Fibroblast of lung (primary cell): ENCODE results near the gene COX10.

Source experiments
- EZH2 ChIP-seq: IDR thresholded peaks from 2 replicates; pipeline ENCODE4 v1.5.1; 2012; ENCODE audit warnings: low read length, control low read depth, mild to moderate bottlenecking; ENCODE audit errors: missing control alignments
- TF ChIP-seq, protein P1 (sequence below), 2 donors: IDR thresholded peaks in 1 of 2; conservative IDR thresholded peaks in 1 of 2; 1 replicate in 1 of 2; 2 replicates in 1 of 2; pipeline ENCODE4 v1.5.1; 2011 to 2012; ENCODE audit warnings: low read length in 2 of 2, control low read depth in 1 of 2, inconsistent platforms in 1 of 2, low read depth in 1 of 2, mild to moderate bottlenecking in 1 of 2

DNA sequence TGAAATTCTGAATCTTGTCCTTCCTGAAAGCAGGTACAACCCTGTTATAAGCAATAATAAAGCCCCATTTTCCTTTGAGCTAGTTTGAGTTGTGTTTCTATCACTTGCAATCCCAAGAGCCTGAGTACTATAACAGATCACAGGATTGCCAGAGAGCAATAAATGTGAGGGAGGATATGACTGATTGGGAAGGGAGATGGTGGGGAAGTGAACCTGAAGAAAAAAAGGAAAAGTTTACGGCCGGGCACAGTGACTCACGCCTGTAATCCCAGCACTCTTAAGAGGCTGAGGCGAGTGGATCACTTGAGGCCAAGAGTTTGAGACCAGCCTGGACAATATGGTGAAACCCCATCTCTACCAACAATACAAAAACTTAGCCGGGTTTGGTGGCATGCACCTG lies 80.4 kb downstream of the COX10 start:
- TF ChIP-seq, protein P1, sequence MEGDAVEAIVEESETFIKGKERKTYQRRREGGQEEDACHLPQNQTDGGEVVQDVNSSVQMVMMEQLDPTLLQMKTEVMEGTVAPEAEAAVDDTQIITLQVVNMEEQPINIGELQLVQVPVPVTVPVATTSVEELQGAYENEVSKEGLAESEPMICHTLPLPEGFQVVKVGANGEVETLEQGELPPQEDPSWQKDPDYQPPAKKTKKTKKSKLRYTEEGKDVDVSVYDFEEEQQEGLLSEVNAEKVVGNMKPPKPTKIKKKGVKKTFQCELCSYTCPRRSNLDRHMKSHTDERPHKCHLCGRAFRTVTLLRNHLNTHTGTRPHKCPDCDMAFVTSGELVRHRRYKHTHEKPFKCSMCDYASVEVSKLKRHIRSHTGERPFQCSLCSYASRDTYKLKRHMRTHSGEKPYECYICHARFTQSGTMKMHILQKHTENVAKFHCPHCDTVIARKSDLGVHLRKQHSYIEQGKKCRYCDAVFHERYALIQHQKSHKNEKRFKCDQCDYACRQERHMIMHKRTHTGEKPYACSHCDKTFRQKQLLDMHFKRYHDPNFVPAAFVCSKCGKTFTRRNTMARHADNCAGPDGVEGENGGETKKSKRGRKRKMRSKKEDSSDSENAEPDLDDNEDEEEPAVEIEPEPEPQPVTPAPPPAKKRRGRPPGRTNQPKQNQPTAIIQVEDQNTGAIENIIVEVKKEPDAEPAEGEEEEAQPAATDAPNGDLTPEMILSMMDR (conservative IDR thresholded peaks at IDR 0.05 in 1 of 2, IDR thresholded peaks at IDR 0.05 in 1 of 2; ENCODE audit: low read depth in 1 of 2, low read length in 2 of 2): no peak
- no peak for TF ChIP-seq EZH2
